HepG2 (cell line): Measurements from ENCODE around the gene NMNAT1. TPM values are rescaled to one million over a fixed set of nuclear protein-coding genes. Genes with fewer than 3 reads are reported as not detected.

ENCODE experiments used
- MED1 ChIP-seq: sonication (generic); formaldehyde crosslinking; IDR thresholded peaks from 2 replicates; pipeline ENCODE4 v1.4.0; 2020; ENCODE audit warnings: missing genetic modification reagents
- NR2F6 ChIP-seq, 2 experiments: IDR thresholded peaks; 2 replicates each; pipeline ENCODE4 v1.6.1; 2016; ENCODE audit warnings: antibody characterized with exemption in 1 of 2, mild to moderate bottlenecking in 1 of 2
- PAXIP1 ChIP-seq: sonication (generic); formaldehyde crosslinking; conservative IDR thresholded peaks from 2 replicates; pipeline ENCODE4 v1.4.0; 2020; ENCODE audit warnings: mild to moderate bottlenecking, missing genetic modification reagents, moderate library complexity
- RARA ChIP-seq: IDR thresholded peaks from 2 replicates; pipeline ENCODE4 v1.6.1; 2016; ENCODE audit warnings: missing genetic modification reagents, missing compliant biosample characterization
- TERF1 ChIP-seq: sonication (generic); formaldehyde crosslinking; IDR thresholded peaks from 2 replicates; pipeline ENCODE4 v1.8.0; 2022; ENCODE audit warnings: mild to moderate bottlenecking, missing genetic modification reagents, moderate library complexity
- ZNF17 ChIP-seq: sonication (generic); formaldehyde crosslinking; IDR thresholded peaks from 2 replicates; pipeline ENCODE4 v1.5.0; 2020; ENCODE audit warnings: mild to moderate bottlenecking, missing genetic modification reagents
- ZNF292 ChIP-seq: sonication (generic); formaldehyde crosslinking; IDR thresholded peaks from 2 replicates; pipeline ENCODE4 v1.8.1; 2022; ENCODE audit warnings: mild to moderate bottlenecking, low read depth, missing genetic modification reagents, borderline replicate concordance
- ZNF350 ChIP-seq: sonication (generic); formaldehyde crosslinking; IDR thresholded peaks from 2 replicates; pipeline ENCODE4 v1.4.0; 2020; ENCODE audit warnings: mild to moderate bottlenecking, low read depth, missing genetic modification reagents, borderline replicate concordance
- polyA plus RNA-seq, 8 experiments: library from polyadenylated mRNA; depleted of rRNA in 3 of 8; stranded (reverse) in 7 of 8; unstranded in 1 of 8; fragments of >200 nt; fragmentation: Illumina TruSeq in 4 of 8; extraction: Trizol in 4 of 8; gene quantifications; 2 replicates each; pipeline versions ENCODE4 v1.2.1 to v1.2.3, GENCODE V29; 2011 to 2016; ENCODE audit warnings: low read depth in 4 of 8, missing spikeins in 1 of 8, mixed read lengths in 1 of 8; ENCODE audit not compliant: insufficient read depth in 1 of 8
- total RNA-seq, 5 experiments: library from RNA; depleted of rRNA; stranded (reverse); fragments of >200 nt; fragmentation: Illumina TruSeq; extraction: Trizol; gene quantifications; 2 replicates each; pipeline ENCODE4 v1.2.3, GENCODE V29; 2016; ENCODE audit warnings: low read depth in 1 of 5

Gene NMNAT1
- total and polyA plus RNA-seq, 2 of the 13 experiments (the other 11 are each of a cell fraction or from before 2014, with no cell fraction given), result 5.6 to 12.2 TPM

- TF ChIP-seq ZNF350 (no peak), PAXIP1 (CRISPR knock-in tag) (0 out of 2 replicates have a peak, but pooled peaks have one; percentile 22), TERF1 (CRISPR knock-in tag) (no peak), ZNF292 (CRISPR knock-in tag) (0 out of 2 replicates have a peak, but pooled peaks have one; percentile 21), NR2F6 (IDR thresholded peaks at IDR 0.05) (no peak), NR2F6 (CRISPR knock-in tag; IDR thresholded peaks at IDR 0.05) (0 out of 2 replicates have a peak, but pooled peaks have one; percentile 23), RARA (0 out of 2 replicates have a peak, but pooled peaks have one; percentile 21), ZNF17 (CRISPR knock-in tag) (no peak), MED1 (peak; percentile 25; the same call in 1 of the 2 replicates)
- TF ChIP-seq, all 625 proteins: peak for 9
Measured at GRCh38 chr1:9927259-9927658, 16.0 kb upstream of the NMNAT1 start (continued).
